Measurements from ENCODE around the gene LMO2. TPM values are rescaled to one million over a fixed set of nuclear protein-coding genes. Genes with fewer than 3 reads are reported as not detected.

LMO2 gene
- total RNA-seq = 1 to 10 TPM; 7.3 to 8.0 TPM

GRCh38 chr11:33891714-33892327, at the start of gene LMO2:
TSS of gene LMO2 (minus strand) at chr11:33892076. CDS start at chr11:33869716, 22,360 bp downstream.
- Histone ChIP-seq H3K27me3 (no peaks in the 10 kb centered on the region), H3K27ac (peak within 1 kb of the TSS in 1 of 4 donors; percentile 40), H3K9me3 (no peaks in the 10 kb centered on the region), H3K4me3 (no peak within 1 kb of the TSS), H3K4me1 (no peaks in the 10 kb centered on the region), H3K36me3 (replicated peaks in 1 of 2; ENCODE audit: insufficient read depth in 1 of 2, low read depth in 2 of 2) (no peaks in the 10 kb centered on the region)
- DNase-seq (peak in 2 of 4 donors; percentile 11 to 35), ATAC-seq (no peak)
- 47 to 50% methylated on average over 5 to 9 of the region's 9 CpGs for WGBS, 2 donors
- TF ChIP-seq POLR2A (IDR thresholded peaks at IDR 0.05) = no peak
- TF ChIP-seq CTCF (IDR thresholded peaks at IDR 0.05) = no peak
- intact Hi-C loops (cut with DNase I) = no loop called here

- no peaks in the 10 kb centered on the region for H3K36me3 ChIP-seq (replicated peaks in 1 of 2; ENCODE audit: insufficient read depth in 1 of 2, low read depth in 2 of 2)
- intact Hi-C loops (cut with DNase I) = no loop called here
- H3K27me3 ChIP-seq = no peaks in the 10 kb centered on the region
- no peaks in the 10 kb centered on the region for H3K9me3 ChIP-seq
- H3K4me3 ChIP-seq = no peak overlapping the region
- ATAC-seq (no peak), DNase-seq (no peak)
- 61 to 100% methylated on average over 2 of the region's 2 CpGs for WGBS, 2 donors
- H3K4me1 ChIP-seq = no peaks in the 10 kb centered on the region
- no peak for TF ChIP-seq POLR2A (IDR thresholded peaks at IDR 0.05)
- TF ChIP-seq CTCF (IDR thresholded peaks at IDR 0.05) = no peak
- H3K27ac ChIP-seq = no peak overlapping the region
Measured at GRCh38 chr11:33940538-33940815, 48.6 kb upstream of the LMO2 start.

GRCh38 chr11:33936725-33937604, 45.1 kb upstream of the LMO2 start:
- intact Hi-C loops (cut with DNase I) = no loop called here
- Histone ChIP-seq H3K4me1 (no peaks in the 10 kb centered on the region), H3K36me3 (replicated peaks in 1 of 2; ENCODE audit: insufficient read depth in 1 of 2, low read depth in 2 of 2) (no peaks in the 10 kb centered on the region), H3K4me3 (no peak overlapping the region), H3K9me3 (no peaks in the 10 kb centered on the region), H3K27ac (no peak overlapping the region), H3K27me3 (no peaks in the 10 kb centered on the region)
- no peak for TF ChIP-seq CTCF (IDR thresholded peaks at IDR 0.05)
- no peak for TF ChIP-seq POLR2A (IDR thresholded peaks at IDR 0.05)
- DNase-seq (peak; percentile 23 to 46 (median 27)), ATAC-seq (peak; percentile 56)
- 17 to 23% methylated on average over 15 of the region's 15 CpGs for WGBS, 2 donors

GRCh38 chr11:33935461-33936456, 43.9 kb upstream of the LMO2 start:
- WGBS, 2 donors = 81 to 82% methylated on average over 13 to 14 of the region's 14 CpGs
- Histone ChIP-seq H3K27me3 (no peaks in the 10 kb centered on the region), H3K27ac (no peak overlapping the region), H3K4me1 (no peaks in the 10 kb centered on the region), H3K4me3 (no peak overlapping the region), H3K36me3 (replicated peaks in 1 of 2; ENCODE audit: insufficient read depth in 1 of 2, low read depth in 2 of 2) (no peaks in the 10 kb centered on the region), H3K9me3 (peaks cover 0 to 6% (median 0%) of the 10 kb centered on the region in 3 donors)
- ATAC-seq (no peak), DNase-seq (no peak)
- intact Hi-C loops (cut with DNase I) = no loop called here
- TF ChIP-seq CTCF (IDR thresholded peaks at IDR 0.05) (no peak), POLR2A (IDR thresholded peaks at IDR 0.05) (no peak)
